Smooth muscle cell (in vitro differentiated cells): ENCODE measurements around the gene DPF1. TPM values are rescaled to one million over a fixed set of nuclear protein-coding genes. Genes with fewer than 3 reads are reported as not detected.

Experiments
- DNase-seq: peaks from one replicate; lab custom pipeline; 2025; ENCODE audit not compliant: unreplicated experiment; lab: John Stamatoyannopoulos, UW
- H2AFZ ChIP-seq: fragments of 200-600 bp; sonication (generic); 2 replicates; pipeline ENCODE4 v1.6.0; 2016; ENCODE audit warnings: antibody characterized with exemption, low read depth, mild to moderate bottlenecking
- H3F3A ChIP-seq: fragments of 200-600 bp; sonication (generic); 2 replicates; pipeline ENCODE4 v1.6.0; 2017; ENCODE audit warnings: antibody characterized with exemption, low read depth
- H3K27ac ChIP-seq: fragments of 200-600 bp; sonication (generic); 2 replicates; pipeline ENCODE4 v1.5.1; 2016; ENCODE audit warnings: low read depth, mild to moderate bottlenecking
- H3K27me3 ChIP-seq: fragments of 200-600 bp; sonication (generic); 2 replicates; pipeline ENCODE4 v1.6.1; 2016; ENCODE audit warnings: low read depth, mild to moderate bottlenecking
- H3K36me3 ChIP-seq: fragments of 200-600 bp; sonication (generic); 2 replicates; pipeline ENCODE4 v1.5.1; 2016; ENCODE audit warnings: low read depth
- H3K4me1 ChIP-seq: fragments of 200-600 bp; sonication (generic); 2 replicates; pipeline ENCODE4 v1.5.1; 2016; ENCODE audit warnings: low read depth
- H3K4me2 ChIP-seq: fragments of 200-600 bp; sonication (generic); 2 replicates; pipeline ENCODE4 v1.6.0; 2016; ENCODE audit warnings: mild to moderate bottlenecking
- H3K4me3 ChIP-seq: fragments of 200-600 bp; sonication (generic); 2 replicates; pipeline ENCODE4 v1.5.1; 2016; ENCODE audit warnings: mild to moderate bottlenecking
- H3K79me2 ChIP-seq: fragments of 200-600 bp; sonication (generic); 2 replicates; pipeline ENCODE4 v1.6.0; 2016; ENCODE audit warnings: low read depth, mild to moderate bottlenecking
- H3K9ac ChIP-seq: fragments of 200-600 bp; sonication (generic); 2 replicates; pipeline ENCODE4 v1.6.0; 2016; ENCODE audit warnings: low read depth
- H3K9me3 ChIP-seq: fragments of 200-600 bp; sonication (generic); replicated peaks from 2 replicates; pipeline ENCODE4 v1.5.1; 2016; ENCODE audit warnings: low read depth
- H4K20me1 ChIP-seq: fragments of 200-600 bp; sonication (generic); 2 replicates; pipeline ENCODE4 v1.6.0; 2016; ENCODE audit warnings: low read depth
- CTCF ChIP-seq: fragments of 200-600 bp; sonication (generic); IDR thresholded peaks from 2 replicates; pipeline ENCODE4 v1.5.1; 2017; ENCODE audit warnings: borderline replicate concordance, mild to moderate bottlenecking, antibody characterized with exemption; ENCODE audit not compliant: insufficient read depth, poor library complexity, severe bottlenecking
- WGBS: methylation state at CpG from one replicate; pipeline ENCODE4 v1.1.7; 2016; ENCODE audit warnings: low lambda C conversion rate; 5-methylcytosine and 5-hydroxymethylcytosine counted together
- polyA plus RNA-seq: library from polyadenylated mRNA; unstranded; fragments of >200 nt; fragmentation: Nextera tagmentation; extraction: Ambion mirVana; gene quantifications from 2 replicates; pipeline ENCODE4 v1.2.1, GENCODE V29; 2016
- total RNA-seq: library from RNA; depleted of rRNA; stranded (reverse); fragments of >200 nt; gene quantifications from 2 replicates; pipeline ENCODE4 v1.2.3, GENCODE V29; 2014

Gene DPF1
- total and polyA plus RNA-seq, 2 experiments from 2014 or later = 0.27 to 2.4 TPM

- H3K79me2 ChIP-seq = peaks cover 23% of the 10 kb centered on the region
- peaks cover 40% of the 10 kb centered on the region for H4K20me1 ChIP-seq
- DNase-seq = no peak
- H3K4me2 ChIP-seq = peak overlapping the region; percentile 91
- H3K27ac ChIP-seq = peak overlapping the region; percentile 69
- WGBS = 77% methylated on average over 12 of the region's 12 CpGs
- no peaks in the 10 kb centered on the region for H3K9me3 ChIP-seq
- peak overlapping the region; percentile 70 for H3K4me3 ChIP-seq
- TF ChIP-seq CTCF = no peak
- peaks cover 34% of the 10 kb centered on the region for H3K4me1 ChIP-seq
- no peaks in the 10 kb centered on the region for H3K36me3 ChIP-seq
- H3F3A ChIP-seq = peaks cover 24% of the 10 kb centered on the region
- no peak overlapping the region for H3K9ac ChIP-seq
- H3K27me3 ChIP-seq = no peaks in the 10 kb centered on the region
- no peak overlapping the region for H2AFZ ChIP-seq
These were observed 42.0 kb upstream of the DPF1 start for GRCh38 chr19:38265921-38266429.

- no peak for DNase-seq
- no peaks in the 10 kb centered on the region for H3K27me3 ChIP-seq
- H3K79me2 ChIP-seq = peaks cover 21% of the 10 kb centered on the region
- peak overlapping the region; percentile 70 for H3K4me3 ChIP-seq
- peak overlapping the region; percentile 69 for H3K27ac ChIP-seq
- peak overlapping the region; percentile 91 for H3K4me2 ChIP-seq
- H3K9ac ChIP-seq = peak overlapping the region; percentile 77
- H2AFZ ChIP-seq = peak overlapping the region; percentile 51
- H3K9me3 ChIP-seq = no peaks in the 10 kb centered on the region
- TF ChIP-seq CTCF = no peak
- peaks cover 35% of the 10 kb centered on the region for H4K20me1 ChIP-seq
- H3K4me1 ChIP-seq = peaks cover 28% of the 10 kb centered on the region
- H3F3A ChIP-seq = peaks cover 19% of the 10 kb centered on the region
- 26% methylated on average over 14 of the region's 14 CpGs for WGBS
- no peaks in the 10 kb centered on the region for H3K36me3 ChIP-seq
These were observed 41.3 kb upstream of the DPF1 start for GRCh38 chr19:38265213-38265861.

- peak within 1 kb of the TSS; percentile 51 for H2AFZ ChIP-seq
- H3K4me2 ChIP-seq = peak within 1 kb of the TSS; percentile 91
- WGBS = 4% methylated on average over 52 of the region's 78 CpGs
- peaks cover 17% of the 10 kb centered on the region for H3F3A ChIP-seq
- H3K27me3 ChIP-seq = no peaks in the 10 kb centered on the region
- no peaks in the 10 kb centered on the region for H3K9me3 ChIP-seq
- H4K20me1 ChIP-seq = peaks cover 28% of the 10 kb centered on the region
- H3K27ac ChIP-seq = peak within 1 kb of the TSS; percentile 69
- H3K36me3 ChIP-seq = no peaks in the 10 kb centered on the region
- peaks cover 21% of the 10 kb centered on the region for H3K79me2 ChIP-seq
- H3K4me1 ChIP-seq = peaks cover 23% of the 10 kb centered on the region
- DNase-seq = no peak
- peak within 1 kb of the TSS; percentile 70 for H3K4me3 ChIP-seq
- H3K9ac ChIP-seq = peak within 1 kb of the TSS; percentile 77
- TF ChIP-seq CTCF = no peak
These were observed 40.6 kb upstream of the DPF1 start, which contains the start of gene SPINT2 for GRCh38 chr19:38264486-38265212. TSS of gene SPINT2 (plus strand) at chr19:38264573. CDS start at chr19:38264893, 320 bp downstream.
